Left ventricle myocardium inferior (tissue), 1 donor: Measurements from ENCODE around the gene AHR. TPM values are rescaled to one million over a fixed set of nuclear protein-coding genes. Genes with fewer than 3 reads are reported as not detected.
A peak's percentile ranks its signal among the peaks of the same experiment; 100 is the strongest.

ENCODE experiments used
- DNase-seq: peaks from one replicate; pipeline ENCODE4 v3.0.0-alpha.2; 2020
- H3K27ac ChIP-seq: fragments of 200-600 bp; replicated peaks from 2 replicates; pipeline ENCODE4 v1.8.0; 2021
- H3K27me3 ChIP-seq: fragments of 200-600 bp; 2 replicates; pipeline ENCODE4 v1.8.0; 2021; ENCODE audit warnings: low read depth
- H3K36me3 ChIP-seq: fragments of 200-600 bp; 2 replicates; pipeline ENCODE4 v1.8.0; 2021
- H3K4me1 ChIP-seq: fragments of 200-600 bp; 2 replicates; pipeline ENCODE4 v1.8.0; 2021
- H3K4me3 ChIP-seq: fragments of 200-600 bp; 2 replicates; pipeline ENCODE4 v1.8.0; 2021; ENCODE audit warnings: mild to moderate bottlenecking, moderate library complexity
- H3K9me3 ChIP-seq: fragments of 200-600 bp; replicated peaks from 2 replicates; pipeline ENCODE4 v1.8.0; 2021
- CTCF ChIP-seq: fragments of 200-600 bp; IDR thresholded peaks from 2 replicates; pipeline ENCODE4 v1.8.0; 2021; ENCODE audit warnings: antibody characterized with exemption, mild to moderate bottlenecking, borderline replicate concordance
- intact Hi-C: fragments of 100-400 bp; cut with micrococcal nuclease; formaldehyde crosslinking; loops from one replicate; pipeline ENCODE4 v1.11.0; 2022
- total RNA-seq: library from RNA; stranded (reverse); fragmentation: NEBNext Ultra II Directional; extraction: Animal tissue kit (Norgen Biotek cat#: 25700); gene quantifications from one replicate; pipeline ENCODE4 v1.2.1, GENCODE V29; 2021
- donor health status: DM: no; HTN: yes; CAD: no; lungs with severe emphysema.

Gene AHR
- total RNA-seq, 1 donor from 2014 or later, result 24.9 TPM

- no peak for TF ChIP-seq CTCF
- H3K27me3 ChIP-seq, result no peaks in the 10 kb centered on the region
- H3K27ac ChIP-seq, result peak overlapping the region; percentile 71
- intact Hi-C loops, result no loop called here
- peaks cover 31% of the 10 kb centered on the region for H3K36me3 ChIP-seq
- no peak overlapping the region for H3K4me3 ChIP-seq
- no peaks in the 10 kb centered on the region for H3K9me3 ChIP-seq
- peaks cover 67% of the 10 kb centered on the region for H3K4me1 ChIP-seq
- no peak for DNase-seq
These were observed 13.5 kb downstream of the AHR start for GRCh38 chr7:17311952-17312351.

GRCh38 chr7:17312641-17313040, 14.2 kb downstream of the AHR start:
- intact Hi-C loops, result no loop called here
- no peak for DNase-seq
- TF ChIP-seq CTCF, result no peak
- H3K4me1 ChIP-seq, result peaks cover 66% of the 10 kb centered on the region
- no peaks in the 10 kb centered on the region for H3K27me3 ChIP-seq
- no peak overlapping the region for H3K4me3 ChIP-seq
- no peaks in the 10 kb centered on the region for H3K9me3 ChIP-seq
- H3K27ac ChIP-seq, result peak overlapping the region; percentile 71
- H3K36me3 ChIP-seq, result peaks cover 31% of the 10 kb centered on the region

GRCh38 chr7:17313194-17313593, 14.7 kb downstream of the AHR start:
- no peak for DNase-seq
- H3K4me3 ChIP-seq, result no peak overlapping the region
- peak overlapping the region; percentile 71 for H3K27ac ChIP-seq
- peaks cover 66% of the 10 kb centered on the region for H3K4me1 ChIP-seq
- no peaks in the 10 kb centered on the region for H3K27me3 ChIP-seq
- no peak for TF ChIP-seq CTCF
- intact Hi-C loops, result no loop called here
- no peaks in the 10 kb centered on the region for H3K9me3 ChIP-seq
- peaks cover 31% of the 10 kb centered on the region for H3K36me3 ChIP-seq

GRCh38 chr7:17315974-17316373, 17.5 kb downstream of the AHR start:
- Histone ChIP-seq H3K9me3 (no peaks in the 10 kb centered on the region), H3K27ac (peak overlapping the region; percentile 23), H3K27me3 (no peaks in the 10 kb centered on the region), H3K4me1 (peaks cover 80% of the 10 kb centered on the region), H3K36me3 (peaks cover 18% of the 10 kb centered on the region), H3K4me3 (no peak overlapping the region)
- DNase-seq, result no peak
- intact Hi-C loops, result no loop called here
- TF ChIP-seq CTCF, result no peak

GRCh38 chr7:17318146-17318545, 19.7 kb downstream of the AHR start:
- no peak for TF ChIP-seq CTCF
- Histone ChIP-seq H3K36me3 (peaks cover 13% of the 10 kb centered on the region), H3K4me3 (no peak overlapping the region), H3K4me1 (peaks cover 68% of the 10 kb centered on the region), H3K9me3 (no peaks in the 10 kb centered on the region), H3K27ac (no peak overlapping the region), H3K27me3 (no peaks in the 10 kb centered on the region)
- no peak for DNase-seq
- intact Hi-C loops, result no loop called here
